ENCODE measurements around the gene HS3ST4. TPM values are rescaled to one million over a fixed set of nuclear protein-coding genes. Genes with fewer than 3 reads are reported as not detected.

The HS3ST4 gene
- total RNA-seq (2014; rRNA removed; shearing (Covaris generic); ENCODE audit: low replicate concordance): 0.07 TPM in 1 of 2 replicates, not detected in the other

DNA sequence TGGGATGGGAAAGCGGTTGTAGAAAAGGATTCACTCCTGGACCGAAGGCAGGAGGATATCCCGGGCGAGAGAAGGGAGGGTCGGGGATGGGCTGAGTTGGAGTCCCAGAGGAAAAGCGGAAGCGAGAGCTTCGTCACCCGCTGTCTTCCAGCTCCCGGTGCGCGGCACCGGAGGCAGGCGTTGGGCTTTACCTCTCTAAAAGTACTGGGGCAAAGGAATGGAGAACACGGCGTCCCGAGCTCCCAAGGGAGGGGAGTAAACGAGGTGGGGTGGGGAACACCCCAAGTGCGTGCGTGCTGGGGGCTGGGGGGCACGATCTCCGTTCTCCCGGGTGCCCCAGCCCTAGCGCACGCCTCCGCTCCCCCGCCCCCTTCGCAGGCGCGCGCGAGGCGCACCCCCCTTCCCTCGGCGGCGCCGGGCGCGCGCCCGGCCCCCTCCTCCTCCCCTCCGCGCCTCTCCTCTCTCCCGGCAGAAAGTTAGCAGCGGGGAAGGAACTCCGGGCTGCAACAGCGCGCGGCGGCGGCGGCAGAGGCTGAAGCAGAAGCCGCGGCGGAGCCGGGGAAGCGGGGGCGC is at the start of gene HS3ST4:
Gene HS3ST4 (plus strand): TSS at position 441 of the 573 bp plus-strand sequence.
- no peak for DNase-seq (ENCODE audit: low read depth)

DNA sequence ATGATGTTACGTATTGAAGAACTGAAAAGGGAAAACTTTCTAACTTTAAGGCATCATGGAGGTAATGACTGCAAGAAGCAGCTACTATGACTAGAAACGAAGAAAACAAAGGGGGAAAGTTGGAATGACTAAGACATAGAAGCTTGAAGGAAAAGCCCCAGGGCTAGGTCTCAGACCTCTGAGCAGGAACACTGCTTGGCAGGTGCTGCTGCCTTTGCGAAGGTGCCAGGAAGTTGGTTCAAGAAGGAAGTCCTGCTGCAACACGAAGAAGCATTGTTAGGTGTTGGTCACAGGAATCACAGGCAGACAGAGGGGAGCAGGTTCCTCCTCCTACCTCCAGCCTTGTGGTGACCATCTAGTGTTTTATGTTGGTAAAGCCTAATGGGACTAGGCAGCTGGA is 48.1 kb upstream of the HS3ST4 start:
- in situ Hi-C loops (cut with HindIII; ENCODE audit: low pct_unique_long_range_greater_than_20kb, low sequenced_read_pairs): no loop called here
- DNase-seq (ENCODE audit: low read depth): no peak

More for the DNA sequence above, at the start of gene HS3ST4:
- in situ Hi-C loops (cut with HindIII; ENCODE audit: low pct_unique_long_range_greater_than_20kb, low sequenced_read_pairs): no loop called here

DNA sequence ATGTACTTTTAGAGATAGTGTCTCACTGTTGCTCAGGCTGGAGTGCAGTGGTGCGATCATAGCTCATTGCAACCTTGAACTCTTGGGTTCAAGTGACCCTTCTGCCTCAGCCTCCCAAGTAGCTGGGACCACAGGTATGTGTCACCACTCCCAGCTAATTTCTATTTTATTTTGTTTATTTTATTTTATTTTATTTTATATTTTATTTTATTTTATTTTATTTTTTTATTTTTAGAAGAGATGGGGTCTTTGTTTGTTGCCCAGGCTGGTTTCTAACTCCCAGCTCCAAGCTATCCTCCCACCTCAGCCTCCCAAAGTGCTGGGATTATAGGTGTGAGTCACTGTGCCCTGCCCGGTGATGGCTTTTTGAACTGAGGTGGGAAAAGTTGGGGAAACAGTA is 35.1 kb upstream of the HS3ST4 start:
- DNase-seq (ENCODE audit: low read depth): no peak
- in situ Hi-C loops (cut with HindIII; ENCODE audit: low pct_unique_long_range_greater_than_20kb, low sequenced_read_pairs): no loop called here

DNA sequence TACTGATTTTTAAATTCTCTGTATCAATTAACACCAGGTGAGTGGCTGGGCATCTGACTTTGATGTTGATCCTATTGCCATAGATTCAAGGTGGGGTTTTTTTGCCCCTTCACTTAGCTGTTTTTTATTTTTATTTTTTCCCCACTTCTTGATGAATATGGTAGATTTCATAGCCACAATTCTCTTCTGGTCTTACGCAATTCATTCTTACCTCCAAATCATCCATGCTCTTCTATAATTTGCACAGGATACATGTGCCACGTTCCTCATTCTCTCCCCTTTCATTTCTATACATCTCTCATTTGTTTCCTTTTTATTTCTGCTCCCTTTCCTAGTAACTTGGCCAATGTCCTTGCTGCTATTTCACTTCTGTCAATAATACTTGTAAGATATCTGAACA is 14.9 kb upstream of the HS3ST4 start:
- no peak for DNase-seq (ENCODE audit: low read depth)
- in situ Hi-C loops (cut with HindIII; ENCODE audit: low pct_unique_long_range_greater_than_20kb, low sequenced_read_pairs): no loop called here

DNA sequence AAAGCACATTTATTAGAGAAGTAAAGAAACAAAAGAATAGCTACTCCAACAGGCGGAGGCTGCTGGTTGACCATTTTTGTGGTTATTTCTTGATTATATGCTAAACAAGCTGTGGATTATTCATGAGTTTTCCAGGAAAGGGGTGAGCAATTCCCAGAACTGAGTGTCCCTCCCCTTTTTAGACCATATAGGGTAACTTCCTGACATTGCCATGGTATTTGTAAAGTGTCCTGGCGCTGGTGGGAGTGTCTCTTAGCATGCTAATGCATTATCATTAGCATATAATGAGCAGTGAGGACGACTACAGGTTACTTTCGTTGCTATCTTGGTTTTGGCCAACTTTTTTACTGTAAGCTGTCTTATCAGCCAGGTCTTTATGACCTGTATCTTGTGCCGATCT is 12.2 kb upstream of the HS3ST4 start:
- DNase-seq (ENCODE audit: low read depth): no peak

DNA sequence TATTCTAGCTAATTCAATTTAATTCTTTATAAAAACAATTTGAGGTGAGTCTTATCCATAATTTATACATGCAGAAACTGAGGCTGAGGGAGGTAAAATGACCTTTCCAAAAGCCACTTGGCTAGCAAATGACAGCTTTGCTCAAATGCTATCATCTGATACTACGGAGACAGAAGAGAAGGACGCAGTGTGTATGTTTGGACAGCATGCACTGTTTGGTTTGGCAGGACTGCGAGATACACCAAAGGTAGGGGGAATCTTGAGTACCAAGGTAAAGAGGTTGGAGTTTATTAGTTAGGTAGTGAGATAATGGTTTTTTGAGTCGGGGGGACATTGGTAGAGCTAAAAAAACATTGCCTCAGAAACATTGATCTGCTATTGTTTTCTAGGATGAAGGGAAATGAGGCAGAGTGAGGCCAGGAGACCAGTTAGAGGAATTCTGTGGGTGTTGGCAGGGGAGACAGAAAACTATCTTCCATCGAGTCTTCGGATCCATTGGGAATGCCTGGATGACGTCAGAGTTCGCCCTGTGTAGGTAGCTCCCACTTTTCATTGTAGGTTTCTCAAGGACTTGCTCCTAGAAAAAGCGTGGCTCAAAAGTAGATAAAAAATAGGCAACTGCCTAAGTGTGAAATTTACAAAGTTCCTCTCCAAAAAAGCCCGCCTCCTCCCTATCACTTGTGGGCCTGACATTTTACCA is 2.5 kb upstream of the HS3ST4 start:
- in situ Hi-C loops (cut with HindIII; ENCODE audit: low pct_unique_long_range_greater_than_20kb, low sequenced_read_pairs): no loop called here
- no peak for DNase-seq (ENCODE audit: low read depth)

More for the DNA sequence above, 12.2 kb upstream of the HS3ST4 start:
- in situ Hi-C loops (cut with HindIII; ENCODE audit: low pct_unique_long_range_greater_than_20kb, low sequenced_read_pairs): no loop called here

DNA sequence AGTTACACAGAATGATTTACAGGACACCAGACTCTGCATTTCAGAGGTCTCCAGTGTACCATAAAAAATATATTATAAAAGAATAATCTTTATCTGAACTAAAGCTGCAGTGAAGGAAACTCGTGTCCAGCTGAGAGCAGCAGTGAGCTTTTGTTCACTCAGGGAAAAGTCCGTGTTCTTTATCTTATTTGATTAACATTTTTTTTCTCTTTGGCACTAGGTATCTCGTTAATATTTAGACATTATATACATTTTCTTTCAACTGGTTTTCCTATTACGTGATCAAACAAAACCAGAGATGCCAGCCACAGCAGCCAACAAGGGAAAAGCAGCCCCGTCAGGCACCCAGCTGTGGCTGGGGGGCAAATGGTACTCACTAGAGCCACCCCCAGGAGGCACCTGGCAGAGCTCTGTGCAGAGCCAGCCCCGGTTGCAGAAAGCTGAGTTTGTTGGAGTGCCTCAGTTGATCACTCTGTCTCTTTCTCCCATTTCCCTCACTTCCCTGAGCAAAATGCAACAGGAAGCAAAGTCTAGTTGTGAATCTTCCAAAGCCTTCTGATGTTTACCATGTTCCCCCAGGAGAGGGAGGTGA is 1.1 kb upstream of the HS3ST4 start:
- no peak for DNase-seq (ENCODE audit: low read depth)
- in situ Hi-C loops (cut with HindIII; ENCODE audit: low pct_unique_long_range_greater_than_20kb, low sequenced_read_pairs): no loop called here

DNA sequence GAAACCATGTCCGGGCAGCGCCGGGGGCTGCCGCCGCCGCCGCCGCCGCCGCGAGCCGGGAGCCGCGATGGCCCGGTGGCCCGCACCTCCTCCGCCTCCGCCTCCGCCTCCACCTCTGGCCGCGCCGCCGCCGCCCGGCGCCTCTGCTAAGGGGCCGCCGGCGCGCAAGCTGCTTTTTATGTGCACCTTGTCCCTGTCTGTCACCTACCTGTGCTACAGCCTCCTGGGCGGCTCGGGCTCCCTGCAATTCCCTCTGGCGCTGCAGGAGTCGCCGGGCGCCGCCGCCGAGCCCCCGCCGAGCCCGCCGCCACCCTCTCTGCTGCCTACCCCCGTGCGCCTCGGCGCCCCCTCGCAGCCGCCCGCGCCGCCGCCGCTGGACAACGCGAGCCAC is 587 bp downstream of the HS3ST4 start:
- DNase-seq (ENCODE audit: low read depth): no peak
- in situ Hi-C loops (cut with HindIII; ENCODE audit: low pct_unique_long_range_greater_than_20kb, low sequenced_read_pairs): no loop called here

DNA sequence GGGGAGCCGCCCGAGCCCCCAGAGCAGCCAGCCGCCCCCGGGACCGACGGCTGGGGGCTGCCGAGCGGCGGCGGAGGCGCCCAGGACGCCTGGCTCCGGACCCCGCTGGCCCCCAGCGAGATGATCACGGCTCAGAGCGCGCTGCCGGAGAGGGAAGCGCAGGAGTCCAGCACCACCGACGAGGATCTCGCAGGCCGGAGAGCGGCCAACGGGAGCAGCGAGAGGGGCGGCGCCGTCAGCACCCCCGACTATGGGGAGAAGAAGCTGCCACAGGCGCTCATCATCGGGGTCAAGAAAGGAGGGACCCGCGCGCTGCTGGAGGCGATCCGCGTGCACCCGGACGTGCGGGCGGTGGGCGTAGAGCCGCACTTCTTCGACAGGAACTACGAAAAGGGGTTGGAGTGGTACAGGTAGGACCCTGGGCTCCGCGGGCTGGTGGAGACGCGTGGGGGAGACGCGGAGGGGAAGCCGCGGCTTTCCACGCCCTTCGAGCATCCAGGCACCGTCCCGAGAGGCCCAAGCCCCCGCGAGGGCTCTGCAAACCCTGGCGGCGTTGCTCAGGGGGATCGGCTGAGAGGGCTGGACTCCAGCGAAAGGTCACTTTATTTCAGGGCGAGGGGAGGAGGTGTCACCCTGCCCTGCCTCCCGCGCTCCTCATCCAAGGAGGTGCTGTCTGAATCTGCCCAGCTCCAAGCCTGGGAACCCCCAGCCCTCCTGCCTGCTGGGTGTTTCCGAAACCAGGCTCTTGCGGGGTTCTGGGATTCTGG is 1.2 kb downstream of the HS3ST4 start:
- in situ Hi-C loops (cut with HindIII; ENCODE audit: low pct_unique_long_range_greater_than_20kb, low sequenced_read_pairs): no loop called here
- DNase-seq (ENCODE audit: low read depth): no peak

DNA sequence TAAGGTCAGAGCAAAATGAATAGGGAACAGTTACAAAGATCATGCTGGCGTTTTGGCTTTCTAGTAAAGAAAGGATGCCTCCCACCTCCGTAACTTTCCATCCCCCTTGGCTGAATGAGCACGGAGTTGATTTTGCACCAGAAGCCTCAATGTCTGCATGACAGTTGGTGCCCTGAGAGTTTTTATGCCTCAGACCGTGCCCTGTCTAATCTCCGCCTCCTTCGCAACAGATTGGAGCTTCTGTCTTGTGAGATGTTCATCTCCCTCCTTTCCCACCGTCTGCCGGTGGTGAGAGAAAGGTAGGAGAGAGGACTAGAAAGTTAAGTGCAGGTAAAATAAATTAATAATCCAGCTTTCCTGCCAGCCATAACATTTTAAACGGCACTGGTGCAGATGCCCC is 1.9 kb downstream of the HS3ST4 start:
- in situ Hi-C loops (cut with HindIII; ENCODE audit: low pct_unique_long_range_greater_than_20kb, low sequenced_read_pairs): no loop called here

DNA sequence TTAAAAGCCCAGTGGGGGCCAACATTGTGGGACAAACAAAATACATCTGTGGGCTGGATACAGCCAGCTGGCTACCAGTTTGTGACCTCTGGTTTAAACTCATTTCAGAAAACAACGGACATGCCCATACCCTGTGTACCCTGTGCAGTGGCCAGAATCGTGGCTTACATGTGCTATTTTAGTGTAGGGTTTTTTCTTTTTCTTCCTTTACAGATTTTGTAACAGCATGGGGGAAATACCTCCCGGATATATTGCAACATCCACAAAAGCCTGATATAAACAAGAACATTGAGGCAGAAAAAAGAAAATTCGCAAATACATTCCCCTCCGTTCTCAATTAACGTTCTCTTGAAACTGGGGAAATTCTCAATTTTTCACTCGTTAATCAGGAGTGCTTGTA is 7.3 kb downstream of the HS3ST4 start:
- DNase-seq (ENCODE audit: low read depth): no peak
- in situ Hi-C loops (cut with HindIII; ENCODE audit: low pct_unique_long_range_greater_than_20kb, low sequenced_read_pairs): no loop called here

More for the DNA sequence above, 1.9 kb downstream of the HS3ST4 start:
- no peak for DNase-seq (ENCODE audit: low read depth)

DNA sequence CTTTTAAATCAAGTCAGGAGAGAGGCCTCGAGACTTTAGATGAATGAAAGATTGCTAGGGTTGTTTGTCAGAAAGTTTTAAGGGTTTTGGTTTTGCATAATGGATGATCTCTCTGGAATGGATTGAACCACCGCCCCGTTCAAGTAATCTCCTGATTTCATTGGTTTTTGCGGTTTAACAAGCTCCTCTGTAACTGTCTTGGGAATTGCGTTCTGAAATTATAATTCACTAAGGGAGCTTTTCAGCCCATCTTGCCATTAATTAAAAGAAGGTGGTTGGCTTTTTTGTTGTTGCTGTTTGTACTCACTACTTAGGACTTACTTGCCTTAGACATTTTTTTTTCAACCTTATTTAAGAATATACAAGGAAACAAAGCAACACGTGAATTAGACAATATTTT is 8.8 kb downstream of the HS3ST4 start:
- in situ Hi-C loops (cut with HindIII; ENCODE audit: low pct_unique_long_range_greater_than_20kb, low sequenced_read_pairs): no loop called here
- no peak for DNase-seq (ENCODE audit: low read depth)

DNA sequence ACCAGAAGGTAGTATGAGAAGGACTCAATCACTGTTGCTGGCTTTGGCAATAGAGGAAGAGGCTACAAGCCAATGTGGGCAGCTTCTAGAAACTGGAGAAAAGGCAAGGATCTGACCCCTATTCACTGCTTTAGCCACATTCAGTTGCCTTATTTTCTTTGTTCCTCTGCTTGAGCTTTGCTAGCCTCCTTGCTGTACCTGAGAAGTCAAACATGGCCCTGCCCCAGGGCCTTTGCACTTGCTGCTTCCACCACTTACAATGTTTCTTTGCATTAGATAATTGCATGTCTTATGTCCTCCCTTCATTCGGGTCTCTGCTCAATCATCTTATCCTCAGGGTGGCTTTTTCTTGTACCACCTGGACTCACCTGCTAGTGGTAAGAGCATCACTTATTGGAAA is 15.8 kb downstream of the HS3ST4 start:
- in situ Hi-C loops (cut with HindIII; ENCODE audit: low pct_unique_long_range_greater_than_20kb, low sequenced_read_pairs): no loop called here
- no peak for DNase-seq (ENCODE audit: low read depth)

DNA sequence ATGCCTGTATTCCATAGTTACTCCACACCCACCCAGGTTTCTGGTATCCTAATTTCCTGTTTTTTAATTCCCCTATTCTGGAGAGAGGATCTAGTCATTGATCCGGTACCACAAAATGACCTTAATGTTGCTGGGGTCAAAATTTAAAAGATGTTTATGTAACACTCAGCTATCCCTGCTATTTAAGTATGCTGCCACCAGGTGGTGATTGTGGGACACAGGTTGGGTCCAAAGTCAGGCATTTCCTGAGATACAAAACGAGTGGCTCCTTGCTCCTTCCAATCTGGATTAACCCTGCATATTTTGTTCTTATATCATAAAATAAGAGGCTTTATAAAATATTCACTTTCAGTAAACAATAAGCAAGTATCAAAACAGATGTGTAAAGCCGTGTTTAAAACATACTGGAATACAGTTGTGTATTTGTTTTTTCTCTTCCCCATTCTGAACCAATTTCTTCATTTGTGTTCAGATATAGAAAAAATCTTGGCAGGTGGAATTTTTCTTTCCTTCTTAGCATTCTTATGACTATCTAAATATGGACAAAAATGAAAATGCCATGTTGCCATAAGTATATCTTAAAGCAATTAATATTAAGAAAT is 16.3 kb downstream of the HS3ST4 start:
- in situ Hi-C loops (cut with HindIII; ENCODE audit: low pct_unique_long_range_greater_than_20kb, low sequenced_read_pairs): no loop called here
- no peak for DNase-seq (ENCODE audit: low read depth)

DNA sequence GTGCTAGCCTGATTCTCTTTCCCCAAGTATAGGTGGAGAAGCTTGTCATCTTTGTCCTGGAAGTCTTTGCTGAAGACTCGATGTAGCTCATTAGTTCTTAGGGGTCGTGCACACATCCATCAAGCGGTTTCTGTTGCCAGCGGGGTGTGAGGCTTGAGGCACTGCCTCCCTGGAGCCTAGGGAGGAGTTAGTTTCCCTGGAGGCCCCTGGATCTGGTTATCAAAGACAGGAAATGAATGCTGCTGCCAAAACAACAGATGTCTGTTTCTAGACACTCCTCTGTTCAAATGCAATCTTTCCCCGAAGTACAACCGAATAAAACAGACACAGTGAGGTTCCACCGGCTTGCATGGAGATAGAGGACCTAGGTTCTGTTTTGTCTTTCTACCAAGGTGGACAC is 17.5 kb downstream of the HS3ST4 start:
- DNase-seq (ENCODE audit: low read depth): no peak
- in situ Hi-C loops (cut with HindIII; ENCODE audit: low pct_unique_long_range_greater_than_20kb, low sequenced_read_pairs): no loop called here

DNA sequence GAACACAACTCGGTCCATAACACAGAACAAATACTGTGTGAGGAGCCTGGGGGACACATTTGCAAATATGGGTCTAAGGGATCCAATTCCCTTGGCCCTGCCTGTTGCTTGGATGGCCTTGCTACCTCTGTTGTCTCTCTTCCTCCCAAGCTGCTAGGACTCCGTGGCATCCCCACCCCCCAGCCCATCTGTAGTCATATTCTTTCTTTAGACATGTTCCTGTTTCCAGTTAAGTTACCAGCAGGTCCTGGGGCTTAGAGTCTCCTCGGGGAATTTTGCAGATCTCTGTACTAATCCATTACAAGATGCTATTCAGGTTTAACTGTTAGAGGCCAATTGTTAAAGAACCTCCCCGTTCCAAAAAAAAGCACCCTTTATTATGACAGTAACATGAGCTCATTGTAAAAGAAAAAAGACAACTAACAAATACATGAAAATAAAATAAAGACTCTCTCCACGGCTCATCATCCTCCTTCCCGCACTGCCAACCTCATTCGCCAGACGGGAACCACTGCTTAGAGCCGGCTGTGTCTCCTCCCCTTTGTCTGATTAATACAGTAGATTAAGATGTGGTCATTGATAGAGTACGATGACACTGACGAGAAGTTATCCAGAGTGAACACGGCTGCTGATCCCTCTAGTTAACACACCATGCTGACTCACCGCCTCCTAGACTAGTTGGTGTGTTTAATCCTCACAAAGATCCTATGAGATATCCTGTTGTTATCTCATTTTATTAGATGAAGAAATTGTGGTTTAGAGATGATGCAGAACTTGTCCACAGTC is 22.2 kb downstream of the HS3ST4 start:
- peak; percentile 37 for DNase-seq (ENCODE audit: low read depth)
- in situ Hi-C loops (cut with HindIII; ENCODE audit: low pct_unique_long_range_greater_than_20kb, low sequenced_read_pairs): no loop called here

DNA sequence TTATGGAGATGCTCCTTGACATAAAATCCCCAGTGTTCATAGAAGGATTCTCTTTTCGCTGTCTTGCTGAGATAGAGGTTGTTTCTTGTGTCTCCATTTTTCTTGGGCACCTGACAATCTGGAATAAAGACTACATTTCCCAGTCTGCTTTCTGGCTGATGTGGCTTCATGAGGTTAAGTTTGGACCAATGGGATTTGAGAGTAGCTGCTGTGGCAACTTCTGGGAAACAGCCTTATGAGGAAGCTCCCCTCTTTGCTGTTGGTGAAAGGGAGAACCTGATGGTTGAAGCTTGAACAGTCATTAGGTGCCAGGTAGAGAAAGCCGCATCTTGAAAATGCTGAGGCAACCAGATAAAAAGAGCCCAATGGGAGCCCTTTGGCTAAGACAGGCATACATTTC is 24.4 kb downstream of the HS3ST4 start:
- in situ Hi-C loops (cut with HindIII; ENCODE audit: low pct_unique_long_range_greater_than_20kb, low sequenced_read_pairs): no loop called here
- no peak for DNase-seq (ENCODE audit: low read depth)

DNA sequence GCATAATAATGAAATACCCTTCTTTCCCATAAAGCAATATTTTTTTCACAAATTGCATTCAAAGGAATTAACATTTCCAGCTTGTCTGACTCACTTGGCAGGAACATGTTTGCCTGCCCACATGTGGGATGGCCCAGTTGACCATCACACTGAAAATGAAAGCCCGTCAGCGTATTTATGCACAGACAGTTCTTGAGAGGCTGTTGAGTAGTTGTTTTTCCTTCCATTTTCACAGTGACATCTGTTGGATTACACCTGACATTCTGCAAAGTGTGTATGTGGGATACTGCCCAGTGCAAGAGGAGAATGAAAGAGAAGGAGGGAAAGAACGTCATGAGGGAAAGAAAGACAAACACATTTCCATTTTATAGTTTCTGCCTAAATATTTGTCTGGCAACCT is 29.7 kb downstream of the HS3ST4 start:
- in situ Hi-C loops (cut with HindIII; ENCODE audit: low pct_unique_long_range_greater_than_20kb, low sequenced_read_pairs): no loop called here

More for the DNA sequence above, 29.7 kb downstream of the HS3ST4 start:
- no peak for DNase-seq (ENCODE audit: low read depth)
